Kasumi-1 (cell line): ENCODE measurements around the gene PIWIL4.
"Not testable (repeated sequence)": the region's sequence is repeated elsewhere in the genome, so short reads cannot be mapped to it uniquely, and the experiment has no call there.

Source experiments
- DNase-seq, 2 experiments: peaks; one replicate each; lab custom pipeline; 2025; lab: John Stamatoyannopoulos, UW

PIWIL4 gene

GRCh38 chr11:94549146-94549545, 18.0 kb upstream of the PIWIL4 start:
- no peak for DNase-seq

- DNase-seq: peak; percentile 61 to 65
These were observed 16.7 kb upstream of the PIWIL4 start for GRCh38 chr11:94550513-94550912.

- DNase-seq: no peak
These were observed 13.2 kb upstream of the PIWIL4 start for GRCh38 chr11:94553938-94554337.

GRCh38 chr11:94555752-94556329, 11.3 kb upstream of the PIWIL4 start:
- not testable (repeated sequence) for DNase-seq

- DNase-seq: no peak
These were observed 9.7 kb upstream of the PIWIL4 start for GRCh38 chr11:94557421-94557820.

GRCh38 chr11:94557992-94558391, 9.2 kb upstream of the PIWIL4 start:
- no peak for DNase-seq

- peak; percentile 79 to 81 for DNase-seq
These were observed 8.7 kb upstream of the PIWIL4 start for GRCh38 chr11:94558468-94558867.

GRCh38 chr11:94558932-94559331, 8.2 kb upstream of the PIWIL4 start:
- DNase-seq: no peak

GRCh38 chr11:94559361-94559760, 7.8 kb upstream of the PIWIL4 start:
- no peak for DNase-seq

- no peak for DNase-seq
These were observed 6.3 kb upstream of the PIWIL4 start for GRCh38 chr11:94560834-94561233.

GRCh38 chr11:94563176-94563847, 3.9 kb upstream of the PIWIL4 start:
- DNase-seq: peak; percentile 25 to 42

- no peak for DNase-seq
These were observed 3.2 kb upstream of the PIWIL4 start for GRCh38 chr11:94563848-94564467.

- DNase-seq: no peak
These were observed 1.0 kb downstream of the PIWIL4 start for GRCh38 chr11:94568200-94568599.

- no peak for DNase-seq
These were observed 1.5 kb downstream of the PIWIL4 start for GRCh38 chr11:94568717-94569116.

- not testable (repeated sequence) for DNase-seq
These were observed 5.8 kb downstream of the PIWIL4 start for GRCh38 chr11:94572975-94573374.

- peak; percentile 68 to 78 for DNase-seq
These were observed 7.2 kb downstream of the PIWIL4 start for GRCh38 chr11:94574193-94574961.

- peak in 1 of 2 experiments; percentile 20 for DNase-seq
These were observed 9.1 kb downstream of the PIWIL4 start for GRCh38 chr11:94576306-94576705.

GRCh38 chr11:94577841-94578240, 10.7 kb downstream of the PIWIL4 start:
- no peak for DNase-seq

GRCh38 chr11:94581926-94582325, 14.8 kb downstream of the PIWIL4 start:
- no peak for DNase-seq

- no peak for DNase-seq
These were observed 16.2 kb downstream of the PIWIL4 start for GRCh38 chr11:94583213-94583865.

- DNase-seq: peak; percentile 7 to 26
These were observed 16.8 kb downstream of the PIWIL4 start for GRCh38 chr11:94583866-94584500.

GRCh38 chr11:94584978-94585377, 17.8 kb downstream of the PIWIL4 start:
- no peak for DNase-seq
